ENCODE data around the gene DDHD1.
"Not testable (repeated sequence)": the region's sequence is repeated elsewhere in the genome, so short reads cannot be mapped to it uniquely, and the experiment has no call there.

DDHD1 gene

GRCh38 chr14:53152887-53153701 is at the start of gene DDHD1:
Gene DDHD1 (minus strand): TSS chr14:53153323. CDS start chr14:53153098, 225 bp downstream.
- FAIRE-seq, result no peak

- no peak for FAIRE-seq
Observed at GRCh38 chr14:53195949-53196348, 42.8 kb upstream of the DDHD1 start.

GRCh38 chr14:53193193-53193592 is 40.1 kb upstream of the DDHD1 start:
- no peak for FAIRE-seq

GRCh38 chr14:53192052-53192760 is 39.1 kb upstream of the DDHD1 start:
- FAIRE-seq, result no peak

- no peak for FAIRE-seq
Observed at GRCh38 chr14:53190938-53191337, 37.8 kb upstream of the DDHD1 start.

- no peak for FAIRE-seq
Observed at GRCh38 chr14:53187921-53188463, 34.9 kb upstream of the DDHD1 start.

- FAIRE-seq, result no peak
Observed at GRCh38 chr14:53186532-53186931, 33.4 kb upstream of the DDHD1 start.

- no peak for FAIRE-seq
Observed at GRCh38 chr14:53183611-53184010, 30.5 kb upstream of the DDHD1 start.

GRCh38 chr14:53183056-53183455 is 29.9 kb upstream of the DDHD1 start:
- FAIRE-seq, result no peak

GRCh38 chr14:53181463-53182081 is 28.4 kb upstream of the DDHD1 start:
- FAIRE-seq, result not testable (repeated sequence)

- no peak for FAIRE-seq
Observed at GRCh38 chr14:53180272-53181221, 27.4 kb upstream of the DDHD1 start.

- not testable (repeated sequence) for FAIRE-seq
Observed at GRCh38 chr14:53179486-53180005, 26.4 kb upstream of the DDHD1 start.

GRCh38 chr14:53175375-53175774 is 22.3 kb upstream of the DDHD1 start:
- FAIRE-seq, result no peak

- FAIRE-seq, result no peak
Observed at GRCh38 chr14:53174918-53175317, 21.8 kb upstream of the DDHD1 start.

GRCh38 chr14:53168786-53169185 is 15.7 kb upstream of the DDHD1 start:
- FAIRE-seq, result no peak

GRCh38 chr14:53167602-53168328 is 14.6 kb upstream of the DDHD1 start:
- FAIRE-seq, result no peak

- no peak for FAIRE-seq
Observed at GRCh38 chr14:53161758-53162435, 8.8 kb upstream of the DDHD1 start.

- FAIRE-seq, result no peak
Observed at GRCh38 chr14:53156238-53156637, 3.1 kb upstream of the DDHD1 start.

- FAIRE-seq, result no peak
Observed at GRCh38 chr14:53153702-53154112, 584 bp upstream of the DDHD1 start.

- no peak for FAIRE-seq
Observed at GRCh38 chr14:53152184-53152886, 788 bp downstream of the DDHD1 start.
